HepG2 (cell line): ENCODE results near the gene APCDD1L.

Source experiments
- CTCF ChIP-seq: sonication (generic); formaldehyde crosslinking; IDR thresholded peaks from 2 replicates; pipeline ENCODE4 v1.5.0; 2020; ENCODE audit warnings: mild to moderate bottlenecking, missing genetic modification reagents, moderate library complexity
- POGK ChIP-seq: sonication (generic); formaldehyde crosslinking; conservative IDR thresholded peaks from 2 replicates; pipeline ENCODE4 v1.8.0; 2022; ENCODE audit warnings: mild to moderate bottlenecking, moderate library complexity, missing genetic modification reagents
- RFX5 ChIP-seq: IDR thresholded peaks from 2 replicates; pipeline ENCODE4 v1.6.1; 2011; ENCODE audit warnings: low read depth, low read length, improper control_type of control experiment

GRCh38 chr20:58433759-58434158, 81.4 kb downstream of the APCDD1L start:
- no peak for TF ChIP-seq CTCF (CRISPR knock-in tag)
- TF ChIP-seq RFX5, result no peak
- TF ChIP-seq POGK (CRISPR knock-in tag), result no peak
